NOMO-1 (cell line): ENCODE measurements around the gene SPACDR.

Source experiments
- DNase-seq, 2 experiments: peaks; one replicate each; lab custom pipeline; 2025; ENCODE audit not compliant: unreplicated experiment in 2 of 2; lab: John Stamatoyannopoulos, UW

SPACDR gene

GRCh38 chr7:100437150-100438100, 26.6 kb downstream of the SPACDR start:
- no peak for DNase-seq

GRCh38 chr7:100435401-100436304, 28.4 kb downstream of the SPACDR start:
- DNase-seq = peak; percentile 46 to 51

GRCh38 chr7:100434297-100435144, 29.5 kb downstream of the SPACDR start:
- DNase-seq = no peak

- DNase-seq = no peak
These were observed 30.3 kb downstream of the SPACDR start for GRCh38 chr7:100433592-100434296.

- DNase-seq = no peak
These were observed 30.8 kb downstream of the SPACDR start for GRCh38 chr7:100433276-100433591.

- DNase-seq = no peak
These were observed 31.3 kb downstream of the SPACDR start for GRCh38 chr7:100432621-100433275.

GRCh38 chr7:100432053-100432452, 32.0 kb downstream of the SPACDR start:
- DNase-seq = no peak

- DNase-seq = no peak
These were observed 32.7 kb downstream of the SPACDR start for GRCh38 chr7:100431286-100431735.

GRCh38 chr7:100430493-100431285, 33.4 kb downstream of the SPACDR start:
- DNase-seq = peak in 1 of 2 experiments; percentile 57

- peak; percentile 82 to 94 for DNase-seq
These were observed 34.2 kb downstream of the SPACDR start, which contains the start of gene MEPCE for GRCh38 chr7:100429637-100430492. Gene MEPCE (plus strand): TSS chr7:100429831. CDS start chr7:100430019, 188 bp downstream.

- DNase-seq = peak; percentile 100
These were observed 35.0 kb downstream of the SPACDR start for GRCh38 chr7:100428967-100429636.

- DNase-seq = peak; percentile 99
These were observed 35.7 kb downstream of the SPACDR start, which contains the start of gene ZCWPW1 for GRCh38 chr7:100428199-100428966. Gene ZCWPW1 (minus strand): TSS chr7:100428703. CDS start chr7:100420649, 8,054 bp downstream.

GRCh38 chr7:100427762-100428198, 36.3 kb downstream of the SPACDR start:
- DNase-seq = no peak

GRCh38 chr7:100426516-100426915, 37.5 kb downstream of the SPACDR start:
- DNase-seq = no peak

- no peak for DNase-seq
These were observed 38.7 kb downstream of the SPACDR start for GRCh38 chr7:100425347-100425746.

GRCh38 chr7:100423315-100423714, 40.7 kb downstream of the SPACDR start:
- no peak for DNase-seq
